HG02763 (cell line): Measurements from ENCODE around the gene VWA5B1.

Experiments used
- ATAC-seq: cut with Tn5 transposase; IDR thresholded peaks from one replicate; pipeline ENCODE4 v1.9.1; 2021; ENCODE audit warnings: mild to moderate bottlenecking, moderate library complexity; ENCODE audit not compliant: unreplicated experiment

VWA5B1 gene

DNA sequence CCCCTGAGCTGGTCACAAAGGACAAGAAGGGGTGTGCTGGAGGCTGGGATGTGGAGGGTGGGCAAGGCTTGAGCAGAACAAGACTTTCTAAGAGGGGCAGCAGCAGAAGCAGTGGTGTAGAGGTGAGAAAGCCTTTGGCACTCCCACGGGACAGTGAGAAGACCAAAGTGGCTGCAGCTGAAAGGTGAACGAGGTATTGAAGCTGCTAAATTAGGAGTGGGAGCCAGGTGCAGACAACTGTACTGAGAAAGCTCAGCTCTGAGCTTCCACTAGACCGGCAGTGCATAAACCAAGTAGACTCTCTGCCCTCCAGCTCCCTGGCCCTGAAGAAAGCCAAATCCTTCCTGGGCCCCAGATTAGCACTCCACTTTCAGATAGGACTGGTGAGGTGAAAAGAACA is 93.0 kb downstream of the VWA5B1 start:
- no peak for ATAC-seq

DNA sequence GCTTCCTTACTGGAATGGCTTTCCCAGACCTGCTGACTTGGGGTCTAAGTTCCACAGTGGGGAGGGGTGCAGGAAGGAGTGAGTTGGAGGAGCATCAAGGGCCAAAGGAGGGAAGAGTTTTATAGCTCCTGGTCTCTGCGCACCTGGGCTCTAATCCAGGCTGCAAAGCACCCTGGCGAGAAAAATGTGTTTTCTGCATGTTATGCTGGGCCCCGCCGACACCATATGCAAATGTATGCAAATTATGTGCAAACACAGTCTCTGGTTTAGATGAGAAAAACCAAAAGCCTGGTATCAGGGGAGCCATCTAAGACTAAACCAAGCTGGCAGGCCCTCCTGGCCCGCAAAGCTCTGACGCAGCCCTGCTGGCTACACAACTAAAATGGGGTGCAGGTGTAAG is 95.0 kb downstream of the VWA5B1 start:
- ATAC-seq: no peak

DNA sequence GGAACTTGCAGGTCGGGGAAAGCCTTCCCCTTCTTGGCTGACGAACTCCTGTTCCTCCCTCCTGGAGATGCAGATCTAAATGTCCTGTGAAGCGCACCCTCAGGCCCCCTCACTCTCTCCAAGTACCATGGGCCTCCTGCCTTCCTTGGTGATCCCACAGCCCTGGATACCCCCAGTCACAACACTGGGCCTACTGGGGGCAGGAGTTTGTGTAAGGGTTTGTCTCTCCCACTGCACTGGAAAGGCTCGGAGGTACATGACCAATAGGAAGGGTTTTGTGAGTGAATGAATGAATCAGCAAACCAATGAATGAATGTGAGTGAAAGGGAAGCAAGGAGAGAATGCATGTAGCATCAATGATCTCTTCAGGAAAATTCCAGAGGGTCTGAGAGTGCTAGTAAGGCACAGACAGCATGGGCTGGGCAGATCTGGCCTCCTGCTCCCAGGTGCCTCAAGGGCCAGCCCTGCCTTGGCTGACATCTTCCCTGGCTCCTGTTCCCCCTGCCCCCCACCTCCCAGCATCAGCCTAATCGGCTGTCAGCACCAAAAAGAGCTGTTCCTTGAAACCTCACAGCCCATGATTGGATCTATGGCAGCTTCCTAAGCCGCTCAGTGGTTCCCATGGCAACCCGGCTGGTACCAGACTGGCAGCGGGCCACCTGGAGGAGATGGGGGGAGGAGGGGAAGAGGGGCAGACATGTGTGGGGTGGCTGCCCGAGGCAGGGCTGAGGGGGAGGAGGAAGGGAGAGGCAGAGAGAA is 95.8 kb downstream of the VWA5B1 start:
- ATAC-seq: no peak

DNA sequence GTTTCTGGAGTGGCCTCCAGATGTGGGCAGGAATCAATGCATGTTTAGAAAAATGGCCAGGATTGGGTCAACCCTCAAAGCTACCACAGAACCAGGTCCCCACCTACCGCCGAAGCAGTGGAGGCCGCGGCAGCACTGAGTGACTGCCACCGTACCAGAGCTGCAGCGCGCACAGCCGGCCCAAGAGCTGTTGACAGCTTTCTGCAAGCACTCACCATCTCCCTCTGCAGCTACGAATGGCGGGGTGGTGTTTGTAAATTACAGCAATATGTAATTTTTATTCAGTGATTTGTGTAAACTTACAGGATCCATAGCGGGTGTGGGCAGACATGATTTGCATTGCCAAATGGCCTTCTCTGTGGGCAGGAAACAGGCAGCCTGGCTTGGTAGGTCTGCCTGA is 98.9 kb downstream of the VWA5B1 start:
- no peak for ATAC-seq

DNA sequence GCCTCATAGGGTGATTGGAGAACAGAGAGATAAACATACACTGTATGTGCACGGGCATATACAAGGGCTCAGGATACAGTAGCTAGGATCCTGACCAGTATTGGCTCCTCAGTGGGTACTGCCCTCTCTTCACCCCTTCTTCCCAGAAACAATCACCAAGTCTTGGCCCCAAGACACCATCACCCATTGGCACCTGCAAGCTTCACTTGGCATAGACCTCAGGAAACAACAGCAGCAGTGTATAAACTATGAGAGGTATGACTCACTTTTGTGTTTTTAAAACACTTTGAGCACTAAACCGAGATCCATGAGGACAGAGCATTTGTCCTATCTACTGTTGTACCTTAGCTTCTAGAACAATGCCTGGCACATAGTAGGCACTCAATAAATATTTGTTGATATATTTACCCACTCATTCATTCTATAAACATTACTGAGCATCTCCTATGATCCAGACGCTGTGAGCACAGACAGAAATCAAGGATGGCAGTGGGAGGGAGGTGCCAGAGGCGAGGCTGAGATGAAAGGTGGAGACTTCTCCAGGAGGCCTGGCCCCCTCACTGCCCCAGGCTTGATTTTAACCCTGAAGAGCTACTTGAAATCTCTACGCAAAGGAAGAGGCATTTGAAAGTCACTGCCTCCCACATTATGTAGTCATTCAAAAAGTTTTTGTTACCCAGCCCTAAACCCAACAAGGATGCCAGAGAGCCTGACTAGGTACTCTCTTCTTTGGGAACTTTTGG is 100.1 kb downstream of the VWA5B1 start:
- ATAC-seq: no peak

DNA sequence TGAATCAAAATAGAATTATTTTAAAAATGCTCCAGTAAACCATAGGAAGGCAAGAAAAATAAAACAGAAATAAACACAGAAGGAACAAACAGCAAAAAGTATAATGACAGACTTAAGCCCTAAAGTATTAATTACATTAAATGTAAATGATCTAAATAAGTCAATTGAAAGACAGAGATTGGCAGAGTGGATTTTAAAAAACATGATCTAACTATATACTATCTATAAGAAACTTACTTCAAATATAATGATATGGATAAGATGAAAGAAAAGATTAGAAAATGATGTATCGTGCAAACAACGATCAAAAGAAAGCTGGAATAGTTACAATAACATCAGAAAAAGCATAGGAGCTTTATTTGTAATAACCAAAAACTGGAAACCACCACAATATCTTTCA is 104.6 kb downstream of the VWA5B1 start:
- ATAC-seq: no peak

DNA sequence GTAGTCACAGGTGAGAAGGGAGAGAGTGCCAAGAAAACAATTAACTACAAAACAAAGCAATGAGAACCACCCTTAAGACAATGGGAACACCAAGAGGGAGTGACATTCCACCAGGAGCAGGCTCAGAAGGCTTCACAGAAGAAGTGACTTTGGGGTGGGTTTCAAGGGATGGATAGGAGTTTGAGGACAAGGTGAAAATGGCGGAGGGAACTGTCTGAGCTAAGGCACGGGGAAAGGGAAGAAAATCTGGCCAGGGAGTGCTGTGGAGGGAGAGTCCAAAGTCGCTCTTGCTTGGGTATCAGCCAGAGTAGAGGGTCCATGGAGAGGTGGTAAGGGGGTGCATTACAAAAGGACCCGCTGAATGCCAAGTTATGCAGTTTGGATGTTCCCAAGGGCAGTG is 108.1 kb downstream of the VWA5B1 start:
- no peak for ATAC-seq

DNA sequence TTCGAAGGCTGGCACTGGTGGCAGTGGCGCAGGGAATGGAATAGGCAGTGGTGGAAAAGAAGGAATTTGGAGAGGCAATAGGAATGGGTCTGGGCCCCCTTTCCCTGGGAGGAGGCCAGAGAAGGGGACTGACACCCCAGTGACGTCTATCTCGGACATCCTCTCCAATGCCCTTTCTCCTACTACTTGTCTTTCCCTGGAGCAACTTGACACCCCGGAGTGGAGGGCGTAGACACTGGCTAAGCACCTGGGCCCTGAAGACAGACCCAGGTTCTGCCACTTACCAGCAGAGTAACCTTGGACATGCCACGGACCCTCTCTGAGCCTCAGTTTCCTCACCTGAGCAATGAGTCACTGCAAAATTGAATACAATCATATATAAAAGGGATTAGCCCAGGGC is 108.5 kb downstream of the VWA5B1 start:
- no peak for ATAC-seq

DNA sequence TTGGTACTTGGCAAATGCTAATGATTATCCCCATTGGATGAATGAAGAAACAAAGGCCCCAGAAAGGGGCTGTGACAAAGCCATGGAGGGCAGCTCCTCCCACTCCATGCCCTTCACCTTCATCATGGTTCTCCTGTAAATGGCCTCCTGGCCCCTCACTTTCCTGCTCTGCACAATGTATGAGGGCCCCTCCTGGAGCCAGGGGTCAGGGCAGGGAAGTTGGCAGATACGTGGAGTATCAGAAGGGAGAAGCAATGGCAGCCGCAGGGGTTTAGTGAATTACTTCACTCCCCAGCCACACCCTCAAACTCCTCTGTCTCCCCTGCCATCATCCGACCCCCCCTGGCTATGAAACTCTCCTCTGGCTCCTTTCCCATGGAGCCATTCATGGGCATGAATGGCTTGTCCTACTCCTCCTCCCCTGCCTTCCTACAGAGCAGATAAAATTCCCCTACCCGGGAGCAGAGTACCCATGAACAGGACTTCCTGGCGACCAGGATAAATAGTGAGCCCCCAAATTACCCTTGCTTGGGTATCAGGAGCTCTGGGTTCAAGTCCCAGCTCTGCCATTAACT is 109.0 kb downstream of the VWA5B1 start:
- ATAC-seq: no peak

DNA sequence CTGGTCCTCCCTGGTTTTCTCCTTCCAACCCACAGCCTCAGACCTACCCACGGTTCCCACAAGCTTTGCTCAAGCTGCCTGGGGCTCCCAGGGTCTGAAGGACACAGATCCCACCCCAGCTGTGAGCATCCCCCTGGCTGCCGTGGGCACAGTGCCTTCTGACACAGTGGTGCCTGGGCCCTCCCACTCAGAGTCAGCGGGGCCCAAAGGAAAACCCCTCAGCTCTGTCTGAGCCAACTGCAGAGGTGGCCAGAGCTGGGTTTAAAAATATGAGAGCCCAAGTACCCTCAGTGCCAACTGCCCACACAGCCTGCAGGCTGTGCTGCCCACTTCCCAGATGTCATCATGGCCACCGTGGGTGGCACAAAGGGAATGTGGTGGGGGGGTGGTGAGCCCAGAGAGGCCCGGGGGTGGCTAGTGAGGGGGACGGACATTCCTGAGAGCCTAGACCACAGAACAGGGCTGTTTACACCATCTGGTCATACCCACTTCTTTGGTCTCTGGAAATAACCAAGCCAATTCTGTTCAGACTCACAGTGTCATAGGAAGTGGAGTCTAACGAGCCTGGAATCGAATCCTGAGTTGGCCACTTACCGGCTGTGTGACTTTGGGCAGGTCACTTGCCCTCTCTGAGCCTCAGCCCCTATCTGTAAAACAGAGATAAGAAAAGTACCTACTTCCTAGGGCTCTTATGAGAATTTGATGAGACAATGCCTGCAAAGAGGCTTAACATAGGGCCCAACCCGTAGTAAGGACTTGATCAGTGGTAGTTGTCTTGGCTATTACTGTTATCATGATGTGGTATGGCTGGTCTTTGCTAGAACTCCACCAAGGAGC is 109.9 kb downstream of the VWA5B1 start:
- ATAC-seq: no peak

DNA sequence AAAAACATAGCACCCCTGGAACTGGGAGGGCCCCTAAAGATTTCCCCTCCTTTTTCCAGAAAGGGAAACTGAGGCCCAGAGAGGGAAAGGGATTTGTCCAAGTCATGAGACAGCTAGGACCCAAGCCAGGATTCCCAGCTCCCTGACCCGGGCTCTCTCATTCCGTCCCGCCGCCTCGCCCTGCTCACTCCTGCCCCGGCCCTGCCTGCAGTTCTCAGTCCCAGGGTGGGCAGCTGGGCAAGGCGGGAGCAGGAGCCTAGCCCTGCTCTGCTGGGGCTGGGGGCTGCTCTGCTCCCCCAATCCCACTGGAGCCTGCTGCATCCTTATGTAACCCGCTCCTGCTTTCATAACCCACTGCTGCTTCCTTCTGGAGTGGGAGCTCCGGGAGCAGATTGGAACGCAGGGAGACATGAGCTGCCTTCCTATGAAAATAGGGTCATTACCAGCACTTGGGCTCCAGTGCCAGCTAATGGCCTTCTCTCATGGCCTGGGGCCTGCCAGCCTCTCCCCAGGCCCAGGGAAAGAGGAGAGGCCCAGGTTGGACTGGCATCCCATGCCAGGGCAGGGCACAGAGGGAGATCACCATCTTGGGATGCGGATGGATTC is 110.8 kb downstream of the VWA5B1 start:
- ATAC-seq: no peak

DNA sequence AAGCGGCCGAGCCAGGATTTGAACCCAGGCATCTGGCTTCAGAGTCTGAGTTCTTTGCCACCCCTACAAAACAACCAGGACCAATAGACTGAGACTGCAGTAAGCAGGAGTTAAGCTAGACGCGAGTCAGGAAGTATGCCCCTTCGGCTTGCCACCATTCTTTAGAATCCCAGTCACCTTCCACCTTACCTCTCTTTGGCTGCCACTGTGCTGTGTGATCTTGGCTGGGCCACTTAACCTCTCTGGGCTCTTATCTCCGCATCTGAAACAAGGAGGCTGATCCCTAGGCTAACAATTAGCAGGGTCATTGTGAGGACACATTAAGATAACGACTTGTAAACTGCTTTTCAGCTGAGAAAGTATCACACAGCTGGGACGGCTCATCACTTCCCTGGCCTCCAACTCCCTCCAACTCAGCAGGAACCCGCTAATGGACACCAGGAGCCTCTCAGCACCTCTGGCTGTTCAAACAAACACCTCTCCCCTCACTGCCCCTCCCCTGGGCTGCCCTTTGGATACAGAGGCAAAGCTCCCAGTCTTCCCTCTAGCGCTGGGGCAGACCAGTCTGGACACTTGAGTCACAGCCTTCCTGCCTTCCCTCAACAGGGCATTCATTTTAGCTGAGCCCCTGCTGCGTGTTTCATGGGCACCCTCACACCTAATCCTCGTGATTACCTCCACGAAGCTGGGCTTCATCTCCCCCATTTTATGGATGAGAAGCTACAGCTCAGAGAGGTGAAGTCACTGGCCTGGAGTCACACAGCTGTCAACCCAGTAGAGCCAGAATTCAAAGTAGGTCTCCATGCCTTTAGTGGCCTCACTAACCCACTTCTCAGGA is 112.1 kb downstream of the VWA5B1 start:
- ATAC-seq: no peak

DNA sequence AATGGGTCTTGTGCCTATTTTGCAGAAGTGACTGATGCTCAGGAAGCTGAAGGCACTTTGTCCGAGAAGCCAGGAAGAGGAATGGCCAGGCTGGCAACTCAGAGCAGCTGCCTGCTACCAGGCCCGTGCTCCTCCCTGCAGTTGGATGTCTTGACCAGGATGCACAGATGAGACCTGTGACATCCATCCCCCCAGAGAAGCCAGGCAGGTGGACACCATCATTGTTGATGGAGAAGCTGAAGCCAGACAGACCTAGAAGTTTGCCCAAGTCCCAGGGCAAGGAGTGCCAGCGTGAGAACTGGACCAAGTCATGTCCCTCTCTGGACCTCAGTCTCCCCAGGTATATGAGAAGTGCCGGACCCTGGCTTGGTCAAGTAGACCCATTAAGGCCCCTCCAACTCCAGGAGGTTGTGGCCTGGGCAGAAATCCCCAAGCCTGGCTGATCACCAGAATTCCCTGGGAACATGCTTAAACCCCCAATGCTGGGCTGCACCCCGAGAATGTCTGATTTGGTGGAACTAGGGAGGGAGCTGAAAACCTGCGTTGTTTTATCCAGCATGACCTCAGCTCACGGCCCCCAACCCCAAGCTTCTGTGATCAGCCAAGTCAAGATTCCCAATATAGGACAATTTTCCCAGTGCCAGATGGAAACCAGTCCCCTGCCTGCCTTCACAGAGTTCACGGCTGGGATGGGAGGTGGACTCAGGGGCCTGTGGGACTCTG is 112.9 kb downstream of the VWA5B1 start:
- ATAC-seq: no peak

DNA sequence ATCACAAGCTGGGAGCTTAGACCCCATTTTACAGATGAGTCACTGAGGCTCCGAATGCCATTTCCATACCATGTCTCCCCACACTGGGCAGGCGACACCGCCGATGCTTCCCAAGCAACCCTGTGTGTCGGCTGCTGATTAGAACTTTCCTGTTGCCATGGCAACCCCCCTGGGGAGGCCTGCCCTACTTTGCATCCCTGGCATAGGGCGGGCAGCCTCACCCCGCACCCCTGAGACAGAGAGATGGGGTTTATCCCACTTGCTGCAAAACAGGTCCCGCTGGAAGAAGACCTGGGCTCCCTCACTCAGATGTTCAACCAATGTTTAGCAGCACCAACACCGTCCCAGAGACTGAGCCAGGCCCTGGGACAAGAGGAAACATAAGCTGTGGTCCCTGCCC is 113.8 kb downstream of the VWA5B1 start:
- ATAC-seq: no peak
